AG04450 (cell line): Measurements from ENCODE around the gene COL13A1. TPM values are rescaled to one million over a fixed set of nuclear protein-coding genes. Genes with fewer than 3 reads are reported as not detected.

Experiments
- CTCF ChIA-PET: fragments of 300-600, 350-600 bp; formaldehyde crosslinking; extraction: SDS; loops from one replicate; lab custom pipeline; 2022; ENCODE audit warnings: antibody characterized with exemption, inconsistent platforms; lab: Charles Lee
- POLR2A ChIA-PET: fragments of 350-600 bp; formaldehyde crosslinking; extraction: SDS; loops from one replicate; lab custom pipeline; 2021; ENCODE audit warnings: antibody characterized with exemption, inconsistent platforms; lab: Yijun Ruan, JAX
- DNase-seq: peaks from one replicate; pipeline ENCODE4 v3.0.0-alpha.2; 2011; ENCODE audit warnings: low read depth, low spot score
- H3K27ac ChIP-seq: one replicate; pipeline ENCODE4 v1.5.1; 2012; ENCODE audit warnings: low read depth, low read length, control low read depth
- H3K27me3 ChIP-seq: one replicate; pipeline ENCODE4 v1.6.0; 2012; ENCODE audit warnings: low read length; ENCODE audit not compliant: control insufficient read depth, insufficient read depth
- H3K4me3 ChIP-seq: 2 replicates; pipeline ENCODE4 v1.5.1; 2011; ENCODE audit warnings: mild to moderate bottlenecking, low read depth, low read length, control low read depth
- H3K9me3 ChIP-seq: 2 replicates; pipeline ENCODE4 v1.5.1; 2012; ENCODE audit warnings: low read length; ENCODE audit not compliant: control insufficient read depth, insufficient read depth
- CTCF ChIP-seq: IDR thresholded peaks from 2 replicates; pipeline ENCODE4 v1.5.1; 2011; ENCODE audit warnings: low read depth, low read length, control low read depth, inconsistent platforms
- polyA plus RNA-seq: library from polyadenylated mRNA; depleted of rRNA; stranded (reverse); fragments of >200 nt; gene quantifications from 2 replicates; pipeline ENCODE4 v1.2.3, GENCODE V29; 2011

COL13A1 gene
- polyA plus RNA-seq, 1 experiment, result 13.1 TPM

- Histone ChIP-seq H3K9me3 (no peaks in the 10 kb centered on the region), H3K27ac (no peak overlapping the region), H3K4me3 (no peak overlapping the region), H3K27me3 (no peaks in the 10 kb centered on the region)
- no peak for TF ChIP-seq CTCF
- ChIA-PET CTCF (interaction anchor here (1.0 kb wide), 1 partner anchor 8 kb away, joined by 3 read pairs; no protein-coding TSS in a partner anchor), POLR2A (no interaction called here)
- DNase-seq, result no peak
Measured at GRCh38 chr10:69961881-69962745, 160.4 kb downstream of the COL13A1 start.

GRCh38 chr10:69962746-69963135, 161.0 kb downstream of the COL13A1 start:
- DNase-seq, result no peak
- no peak overlapping the region for H3K4me3 ChIP-seq
- no peak overlapping the region for H3K27ac ChIP-seq
- H3K27me3 ChIP-seq, result no peaks in the 10 kb centered on the region
- no peak for TF ChIP-seq CTCF
- CTCF ChIA-PET, result interaction anchor here (1.0 kb wide), 1 partner anchor 8 kb away, joined by 3 read pairs; no protein-coding TSS in a partner anchor
- no peaks in the 10 kb centered on the region for H3K9me3 ChIP-seq
- POLR2A ChIA-PET, result interaction anchor here (0.6 kb wide), 1 partner anchor 405 kb away, joined by 7 read pairs; no protein-coding TSS in a partner anchor

GRCh38 chr10:69963178-69963834, 161.6 kb downstream of the COL13A1 start:
- CTCF ChIA-PET, result interaction anchor here (0.7 kb wide), 1 partner anchor 176 kb away, joined by 3 read pairs; no protein-coding TSS in a partner anchor
- no peak overlapping the region for H3K27ac ChIP-seq
- no peak for DNase-seq
- H3K27me3 ChIP-seq, result no peaks in the 10 kb centered on the region
- H3K9me3 ChIP-seq, result no peaks in the 10 kb centered on the region
- TF ChIP-seq CTCF, result no peak
- no peak overlapping the region for H3K4me3 ChIP-seq
- POLR2A ChIA-PET, result interaction anchor here (0.6 kb wide), 1 partner anchor 405 kb away, joined by 7 read pairs; no protein-coding TSS in a partner anchor

GRCh38 chr10:69963835-69964710, 162.4 kb downstream of the COL13A1 start:
- Histone ChIP-seq H3K4me3 (no peak overlapping the region), H3K27me3 (peaks cover under 1% of the 10 kb centered on the region), H3K27ac (no peak overlapping the region), H3K9me3 (no peaks in the 10 kb centered on the region)
- CTCF ChIA-PET, result interaction anchor here (0.7 kb wide), 1 partner anchor 177 kb away, joined by 3 read pairs; no protein-coding TSS in a partner anchor
- POLR2A ChIA-PET, result no interaction called here
- DNase-seq, result no peak
- TF ChIP-seq CTCF, result no peak
